Mucosa of rectum (tissue), 2 donors: ENCODE measurements around the gene C1orf174.

Experiments used
- H3K27ac ChIP-seq, 2 donors: one replicate each; pipeline ENCODE4 v1.7.0; 2013; ENCODE audit warnings: inconsistent platforms in 2 of 2, low read depth in 2 of 2, low read length in 2 of 2
- H3K27me3 ChIP-seq, 2 donors: one replicate each; pipeline ENCODE4 v1.7.0; 2013; ENCODE audit warnings: low read length in 2 of 2; ENCODE audit not compliant: control insufficient read depth in 2 of 2, insufficient read depth in 2 of 2
- H3K36me3 ChIP-seq, 2 donors: one replicate each; pipeline ENCODE4 v1.7.0; 2013; ENCODE audit warnings: low read length in 2 of 2; ENCODE audit not compliant: control insufficient read depth in 2 of 2, insufficient read depth in 2 of 2
- H3K4me1 ChIP-seq, 2 donors: one replicate each; pipeline ENCODE4 v1.7.0; 2013; ENCODE audit warnings: low read length in 2 of 2, mild to moderate bottlenecking in 1 of 2; ENCODE audit not compliant: control insufficient read depth in 2 of 2, insufficient read depth in 2 of 2
- H3K4me3 ChIP-seq, 2 donors: one replicate each; pipeline ENCODE4 v1.7.0; 2013; ENCODE audit warnings: low read length in 2 of 2
- H3K9ac ChIP-seq, 2 donors: one replicate each; pipeline ENCODE4 v1.7.0; 2013; ENCODE audit warnings: low read length in 2 of 2, low read depth in 1 of 2, mild to moderate bottlenecking in 1 of 2
- H3K9me3 ChIP-seq, 2 donors: one replicate each; pipeline ENCODE4 v1.7.0; 2013; ENCODE audit warnings: low read length in 2 of 2; ENCODE audit not compliant: control insufficient read depth in 2 of 2
- donor health status: healthy.
- donor health status: Normal muscosa, but diverticular disease.

C1orf174 gene

DNA sequence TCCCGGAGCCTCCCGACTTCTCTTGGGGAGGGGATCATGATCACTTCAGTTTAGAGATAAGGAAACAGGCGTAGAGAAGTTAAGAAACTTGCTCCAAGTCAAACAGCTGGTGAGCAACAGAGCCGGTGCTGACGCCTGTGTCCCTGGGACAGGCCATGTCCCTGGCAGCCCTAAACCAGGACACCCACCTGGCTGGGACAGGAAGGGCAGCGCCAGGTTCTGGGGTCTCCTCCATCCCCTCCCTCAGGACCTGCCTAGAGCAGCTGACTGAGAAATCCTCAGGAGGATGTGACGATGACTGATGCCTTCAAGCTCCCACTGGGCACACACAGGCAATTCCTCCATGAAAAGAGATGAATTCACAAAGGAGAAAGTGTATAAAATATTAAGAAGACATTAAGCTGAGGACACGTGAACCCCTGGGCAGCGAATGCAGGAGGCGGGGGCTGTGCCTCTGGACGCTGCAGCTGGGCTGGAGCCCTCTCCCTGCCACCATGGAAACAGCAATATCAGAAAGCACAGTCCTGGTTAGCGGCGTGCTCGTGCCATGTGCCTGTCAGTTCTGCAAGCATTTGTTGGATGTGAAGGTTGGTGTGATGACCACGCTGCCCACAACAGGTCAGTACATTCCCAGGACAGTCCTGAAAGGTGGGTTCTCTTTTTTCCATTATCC is 40.1 kb upstream of the C1orf174 start:
- Histone ChIP-seq H3K27me3 (no peaks in the 10 kb centered on the region), H3K4me1 (peaks cover 0 to 3% of the 10 kb centered on the region in 2 donors), H3K36me3 (no peaks in the 10 kb centered on the region), H3K9ac (no peak overlapping the region), H3K9me3 (no peaks in the 10 kb centered on the region), H3K27ac (no peak overlapping the region), H3K4me3 (no peak overlapping the region)

DNA sequence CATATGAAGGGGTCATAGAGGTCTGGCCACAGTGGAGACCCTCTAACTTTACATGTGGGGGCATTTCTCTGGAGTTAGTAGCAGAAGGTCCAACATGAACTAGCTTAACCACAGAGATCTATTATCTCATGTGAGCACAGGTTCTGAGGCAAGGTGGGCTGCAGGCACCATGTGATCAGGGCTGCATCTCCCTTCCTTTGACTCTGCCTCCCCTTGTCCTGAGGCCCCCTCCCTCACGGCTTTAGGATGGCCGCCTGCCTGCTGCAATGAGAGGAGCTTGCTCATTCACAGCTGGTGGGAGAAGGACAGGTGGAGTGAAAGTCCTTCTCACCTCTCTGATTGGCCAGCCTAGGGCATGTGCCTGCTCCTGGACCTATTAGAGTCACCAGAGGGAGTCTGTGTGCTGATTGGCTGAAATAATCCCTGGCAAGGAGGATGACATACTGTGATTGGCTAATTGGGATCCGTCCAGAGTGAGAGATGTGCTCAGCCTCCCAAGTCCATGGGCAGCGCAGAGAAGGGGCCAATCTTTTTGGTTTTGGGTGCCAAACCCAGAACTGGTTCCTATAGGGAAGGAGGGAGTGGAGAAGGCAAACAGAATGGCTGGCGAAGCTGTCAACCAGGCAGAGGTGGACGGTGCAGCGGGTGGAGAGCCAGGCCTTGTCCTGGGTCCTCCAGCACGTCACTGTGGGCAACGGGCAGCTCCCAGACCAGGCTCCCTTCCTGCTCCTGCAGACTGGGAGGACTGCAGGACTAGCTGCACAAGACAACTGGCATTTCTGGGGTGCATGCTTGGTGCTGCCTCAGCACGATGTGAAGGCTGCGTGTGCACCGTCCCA is 39.4 kb upstream of the C1orf174 start:
- H3K36me3 ChIP-seq = no peaks in the 10 kb centered on the region
- H3K9me3 ChIP-seq = no peaks in the 10 kb centered on the region
- no peak overlapping the region for H3K9ac ChIP-seq
- no peak overlapping the region for H3K4me3 ChIP-seq
- no peaks in the 10 kb centered on the region for H3K27me3 ChIP-seq
- peaks cover 0 to 3% of the 10 kb centered on the region in 2 donors for H3K4me1 ChIP-seq
- no peak overlapping the region for H3K27ac ChIP-seq

DNA sequence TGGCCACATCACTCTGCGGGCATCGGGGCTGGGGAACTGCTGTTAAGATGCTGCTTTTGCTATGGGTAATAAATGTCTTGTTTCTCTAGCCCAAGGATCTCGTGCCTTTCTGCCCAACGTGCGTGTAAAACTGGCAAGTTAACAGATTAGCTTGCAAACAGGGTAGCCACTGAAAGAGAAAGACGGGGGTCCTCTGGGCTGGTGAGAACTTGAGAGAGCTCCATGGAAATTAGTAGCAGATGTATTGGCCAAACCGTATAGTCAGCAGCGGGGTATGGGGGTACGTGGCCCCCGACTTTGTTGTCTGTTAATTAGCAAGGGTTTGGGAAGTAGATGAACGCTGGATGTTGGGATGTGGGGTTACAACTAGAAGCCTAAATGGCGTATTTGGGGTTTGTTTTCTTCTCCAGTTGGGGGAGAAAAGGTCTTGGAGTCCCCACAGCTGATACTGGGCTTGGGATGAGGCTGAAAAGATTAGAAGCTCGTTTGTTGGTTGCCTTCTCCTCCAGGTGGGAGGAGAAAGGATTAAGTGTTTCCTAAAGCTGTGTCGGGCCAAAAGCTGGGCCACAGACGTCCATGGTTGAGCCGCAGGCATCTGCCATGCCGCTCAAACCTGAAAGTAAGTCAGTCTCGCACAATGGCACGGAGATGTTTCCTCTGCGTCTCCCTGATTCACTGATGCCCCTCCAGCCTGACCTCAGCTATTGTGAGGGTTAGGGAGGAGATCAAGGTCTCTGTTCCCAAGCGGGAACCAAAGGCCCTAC is 32.3 kb upstream of the C1orf174 start:
- H3K27ac ChIP-seq = no peak overlapping the region
- no peak overlapping the region for H3K9ac ChIP-seq
- H3K27me3 ChIP-seq = peaks cover 0 to 7% of the 10 kb centered on the region in 2 donors
- H3K4me1 ChIP-seq = no peaks in the 10 kb centered on the region
- no peak overlapping the region for H3K4me3 ChIP-seq
- no peaks in the 10 kb centered on the region for H3K9me3 ChIP-seq
- no peaks in the 10 kb centered on the region for H3K36me3 ChIP-seq

DNA sequence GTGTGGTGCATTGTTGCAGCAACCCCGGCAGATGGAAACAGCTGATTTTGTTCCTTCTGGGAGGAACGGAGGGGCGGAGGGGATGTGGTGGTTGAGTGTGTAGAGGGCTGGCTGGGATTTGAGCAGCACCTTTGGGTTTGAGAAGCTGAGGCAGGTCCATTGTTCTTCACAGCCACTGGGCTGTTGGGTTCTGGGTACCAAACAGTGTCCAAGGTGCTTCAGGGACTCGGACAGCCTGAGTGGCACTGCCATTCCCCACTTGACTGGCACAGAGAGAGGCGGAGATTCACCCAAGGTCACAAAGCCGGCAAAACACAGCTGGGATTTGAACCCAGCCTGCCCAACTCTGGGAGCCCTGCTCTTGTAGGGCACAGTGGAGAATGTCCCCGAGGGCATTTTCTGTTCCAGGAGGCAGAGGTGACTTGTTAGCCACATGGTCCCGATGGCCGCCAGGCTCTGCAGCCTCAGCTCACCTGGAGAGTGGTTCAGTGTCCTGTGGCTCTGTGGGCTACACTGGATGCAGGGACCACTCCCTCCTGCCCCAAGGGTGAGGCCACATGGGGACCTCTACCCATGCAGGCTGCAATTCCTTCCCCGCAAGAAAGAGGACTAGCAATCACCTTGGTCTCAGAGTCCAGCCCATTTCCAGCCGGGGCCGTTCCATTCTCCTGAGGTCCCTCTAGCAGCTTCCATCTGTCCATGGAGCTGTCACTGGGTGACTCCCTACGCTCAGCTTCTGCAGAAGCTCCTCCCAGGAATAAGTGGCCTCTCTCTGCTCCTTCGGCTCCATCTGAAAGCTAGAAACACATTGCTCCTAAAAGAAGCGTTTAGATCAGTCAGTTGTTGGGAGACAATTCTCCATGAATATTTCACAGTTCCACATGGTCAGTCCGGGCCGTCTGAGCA is 31.2 kb upstream of the C1orf174 start:
- Histone ChIP-seq H3K27ac (no peak overlapping the region), H3K9ac (no peak overlapping the region), H3K4me1 (no peaks in the 10 kb centered on the region), H3K36me3 (no peaks in the 10 kb centered on the region), H3K4me3 (no peak overlapping the region), H3K9me3 (no peaks in the 10 kb centered on the region), H3K27me3 (peaks cover 0 to 7% of the 10 kb centered on the region in 2 donors)

DNA sequence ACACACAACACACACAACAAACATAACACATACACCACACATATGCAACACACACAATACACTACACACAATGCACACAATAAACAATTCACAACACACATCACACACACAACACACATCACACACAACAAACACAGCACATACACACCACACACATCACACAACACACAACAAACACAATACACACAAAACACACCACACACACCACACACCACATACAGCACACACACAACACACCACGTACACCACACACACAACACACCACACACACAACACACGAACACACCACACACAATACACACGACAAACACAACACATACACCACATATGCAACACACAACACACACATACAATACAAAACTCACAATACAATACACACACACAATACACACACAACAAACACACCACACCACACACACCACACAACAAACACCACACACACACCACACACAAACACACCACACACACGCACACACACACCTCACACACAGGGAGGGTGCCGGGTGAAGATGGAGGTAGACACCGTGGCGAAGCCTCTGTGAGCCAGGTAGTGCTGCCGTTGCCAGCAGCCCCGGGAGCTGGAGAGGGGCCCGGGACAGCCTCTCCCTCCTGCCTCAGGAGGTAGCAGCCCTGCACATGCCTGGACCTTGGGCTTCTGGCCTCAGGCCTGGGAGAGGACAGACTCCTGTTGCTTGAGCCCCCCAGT is 30.4 kb upstream of the C1orf174 start:
- H3K27me3 ChIP-seq = peaks cover 0 to 7% of the 10 kb centered on the region in 2 donors
- no peaks in the 10 kb centered on the region for H3K9me3 ChIP-seq
- no peak overlapping the region for H3K9ac ChIP-seq
- H3K4me3 ChIP-seq = no peak overlapping the region
- no peaks in the 10 kb centered on the region for H3K4me1 ChIP-seq
- H3K36me3 ChIP-seq = no peaks in the 10 kb centered on the region
- no peak overlapping the region for H3K27ac ChIP-seq

DNA sequence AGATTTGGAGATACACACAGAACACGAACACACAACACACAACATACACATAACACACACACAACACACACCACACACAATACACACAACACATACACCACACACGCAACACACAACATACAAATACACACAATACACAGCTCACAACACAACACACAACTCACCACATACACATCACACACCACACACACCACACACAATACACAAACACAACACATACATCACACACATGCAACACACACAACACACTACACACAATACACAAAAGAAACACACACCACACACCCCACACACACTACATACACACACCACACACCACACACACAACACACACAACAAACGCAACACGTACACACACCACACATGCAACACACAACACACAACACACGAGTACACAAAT is 29.1 kb upstream of the C1orf174 start:
- no peaks in the 10 kb centered on the region for H3K36me3 ChIP-seq
- H3K9ac ChIP-seq = no peak overlapping the region
- no peaks in the 10 kb centered on the region for H3K9me3 ChIP-seq
- H3K27me3 ChIP-seq = peaks cover 0 to 7% of the 10 kb centered on the region in 2 donors
- no peaks in the 10 kb centered on the region for H3K4me1 ChIP-seq
- no peak overlapping the region for H3K4me3 ChIP-seq
- H3K27ac ChIP-seq = no peak overlapping the region

DNA sequence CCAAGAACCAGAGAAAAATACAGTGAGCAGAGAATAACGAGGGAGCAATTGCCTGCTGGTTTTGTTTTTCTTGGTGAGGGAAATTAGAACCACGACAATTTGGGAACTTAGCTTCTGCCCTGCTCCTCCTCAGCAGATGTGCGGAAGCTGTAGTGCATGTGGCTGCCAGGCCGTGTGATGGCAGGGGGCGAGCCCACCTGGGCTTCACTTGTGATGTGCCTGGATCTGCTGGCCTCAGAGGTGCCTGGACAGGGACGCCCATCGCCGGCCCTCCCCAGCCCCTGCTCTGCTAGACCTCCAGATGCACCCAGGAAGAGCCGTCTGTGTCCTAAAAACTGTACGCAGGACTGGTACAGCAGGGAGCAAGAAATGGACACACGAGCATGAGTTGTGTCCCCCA is 28.5 kb upstream of the C1orf174 start:
- Histone ChIP-seq H3K4me1 (no peaks in the 10 kb centered on the region), H3K27ac (no peak overlapping the region), H3K9ac (no peak overlapping the region), H3K36me3 (no peaks in the 10 kb centered on the region), H3K27me3 (peaks cover 0 to 7% of the 10 kb centered on the region in 2 donors), H3K9me3 (no peaks in the 10 kb centered on the region), H3K4me3 (no peak overlapping the region)

DNA sequence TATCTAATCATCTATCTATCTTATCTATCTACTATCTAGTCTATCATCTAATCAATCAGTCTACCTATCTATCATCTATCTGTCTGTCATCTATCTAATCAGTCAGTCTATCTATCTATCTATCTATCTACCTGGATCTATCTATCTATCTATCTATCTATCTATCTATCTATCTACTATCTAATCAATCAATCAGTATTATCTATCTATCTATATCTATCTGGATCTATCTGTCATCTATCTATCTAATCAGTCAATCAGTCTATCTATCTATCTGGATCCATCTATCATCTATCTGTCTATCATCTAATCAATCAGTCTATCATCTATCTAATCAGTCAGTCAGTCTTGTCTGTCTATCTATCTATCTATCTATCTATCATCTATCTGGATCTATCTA is 26.9 kb upstream of the C1orf174 start:
- no peak overlapping the region for H3K27ac ChIP-seq
- H3K36me3 ChIP-seq = no peaks in the 10 kb centered on the region
- H3K4me1 ChIP-seq = no peaks in the 10 kb centered on the region
- H3K9me3 ChIP-seq = no peaks in the 10 kb centered on the region
- peaks cover 0 to 7% of the 10 kb centered on the region in 2 donors for H3K27me3 ChIP-seq
- no peak overlapping the region for H3K9ac ChIP-seq
- H3K4me3 ChIP-seq = no peak overlapping the region

DNA sequence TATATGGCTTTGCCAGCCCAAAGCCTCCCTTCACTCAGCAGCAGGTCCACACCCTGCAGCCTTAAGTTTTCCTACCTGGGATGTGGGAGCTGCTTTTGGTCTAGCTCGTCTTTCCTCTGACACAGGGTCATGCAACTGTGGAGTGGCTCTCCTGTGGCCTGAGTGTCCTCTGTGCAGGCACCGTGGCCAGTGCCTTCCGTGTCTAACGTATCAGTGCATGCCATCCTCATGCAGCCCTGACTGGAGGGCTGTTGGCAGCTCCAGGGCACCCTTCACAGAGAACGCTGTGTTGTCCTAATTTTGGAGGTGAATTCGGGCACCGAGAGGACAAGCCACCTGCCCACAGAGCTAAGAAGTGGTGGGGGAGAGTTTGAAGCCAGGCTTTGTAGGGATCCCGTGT is 25.7 kb upstream of the C1orf174 start:
- Histone ChIP-seq H3K27ac (no peak overlapping the region), H3K4me3 (no peak overlapping the region), H3K9me3 (no peaks in the 10 kb centered on the region), H3K36me3 (no peaks in the 10 kb centered on the region), H3K9ac (no peak overlapping the region), H3K27me3 (no peaks in the 10 kb centered on the region), H3K4me1 (no peaks in the 10 kb centered on the region)
